Left colon (tissue), 2 donors: ENCODE data around the gene SYCE1. TPM values are rescaled to one million over a fixed set of nuclear protein-coding genes. Genes with fewer than 3 reads are reported as not detected.
"Not testable (repeated sequence)": the region's sequence is repeated elsewhere in the genome, so short reads cannot be mapped to it uniquely, and the experiment has no call there.

ENCODE experiments used
- ATAC-seq: fragments of 200-7000 bp; cut with Tn5 transposase; one replicate; pipeline ENCODE4 v1.9.1; 2020; ENCODE audit warnings: mild to moderate bottlenecking, moderate library complexity
- DNase-seq, 2 donors: peaks; one replicate each; pipeline ENCODE4 v3.0.0-alpha.2; 2020
- intact Hi-C, 2 donors: fragments of 100-400 bp; cut with DNase I in 1 of 2; cut with micrococcal nuclease in 1 of 2; formaldehyde crosslinking; loops; one replicate each; pipeline versions ENCODE4 v1.11.2 to v1.14.0; 2022; cut with DNase I, micrococcal nuclease
- long read RNA-seq: library from polyadenylated mRNA; unstranded; transcript quantifications from one replicate; pipeline ENCODE4 v2.0.0, GENCODE V29; 2021
- total RNA-seq, 2 donors: library from RNA; stranded (reverse); fragmentation: NEBNext Ultra II Directional; extraction: Animal tissue kit (Norgen Biotek cat#: 25700); gene quantifications; one replicate each; pipeline ENCODE4 v1.2.1, GENCODE V29; 2021
- donor health status: DM: no; HTN: no; CAD: no.
- donor health status: DM: yes; HTN: yes; CAD: no.

Gene SYCE1, protein sequence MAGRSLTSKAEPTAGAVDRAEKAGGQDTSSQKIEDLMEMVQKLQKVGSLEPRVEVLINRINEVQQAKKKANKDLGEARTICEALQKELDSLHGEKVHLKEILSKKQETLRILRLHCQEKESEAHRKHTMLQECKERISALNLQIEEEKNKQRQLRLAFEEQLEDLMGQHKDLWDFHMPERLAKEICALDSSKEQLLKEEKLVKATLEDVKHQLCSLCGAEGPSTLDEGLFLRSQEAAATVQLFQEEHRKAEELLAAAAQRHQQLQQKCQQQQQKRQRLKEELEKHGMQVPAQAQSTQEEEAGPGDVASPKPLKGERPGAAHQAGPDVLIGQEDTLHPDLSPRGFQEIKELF
- not detected for total RNA-seq
- long read RNA-seq = 0 reads

DNA sequence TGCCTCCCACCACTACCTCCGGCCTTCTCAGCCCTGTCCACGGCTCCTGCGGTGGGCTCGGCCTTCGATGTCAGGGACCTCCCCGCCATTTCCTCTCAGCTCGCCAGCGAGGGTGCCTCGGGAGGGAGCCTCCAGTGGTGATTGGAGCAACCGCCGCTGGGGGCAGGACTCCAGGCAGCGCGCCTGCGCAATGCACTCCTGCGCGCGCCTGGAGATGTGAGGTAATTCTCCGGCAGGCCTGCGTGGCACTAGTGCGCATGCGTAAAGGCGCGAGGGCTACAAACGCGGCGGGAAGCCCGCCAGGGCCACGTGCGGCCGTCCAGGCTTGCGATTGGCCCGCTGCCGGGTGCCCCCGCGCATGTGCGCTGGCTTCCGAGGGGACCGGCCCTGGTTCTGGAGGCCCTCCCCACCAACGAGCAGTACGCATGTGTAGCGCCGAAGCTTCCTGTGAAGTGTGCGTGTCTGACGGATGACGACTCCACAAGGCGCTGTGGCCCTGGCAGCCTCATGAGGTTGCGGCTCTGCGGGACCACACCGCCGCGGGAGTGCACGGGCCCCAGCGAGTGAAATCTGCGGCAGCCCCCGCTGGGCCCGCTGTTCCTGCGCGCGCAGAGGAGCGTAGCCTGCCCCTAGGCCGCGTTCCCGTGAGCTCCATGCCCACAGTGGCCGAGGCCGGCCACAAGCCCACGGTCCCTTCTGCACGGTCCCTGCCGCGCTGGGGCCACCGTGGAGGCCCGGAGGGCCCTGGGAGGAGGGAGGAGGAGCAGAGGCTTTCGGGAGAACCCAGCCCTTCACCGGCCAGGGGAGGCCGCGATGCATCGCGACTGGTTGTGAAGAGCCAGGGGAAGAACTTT is at the start of gene SYCE1:
Gene SYCE1, minus strand, starts transcription at position 143 of the 854 bp plus-strand sequence. Its CDS starts 54 bp downstream, at position 89.
- ATAC-seq = no peak
- no peak for DNase-seq

DNA sequence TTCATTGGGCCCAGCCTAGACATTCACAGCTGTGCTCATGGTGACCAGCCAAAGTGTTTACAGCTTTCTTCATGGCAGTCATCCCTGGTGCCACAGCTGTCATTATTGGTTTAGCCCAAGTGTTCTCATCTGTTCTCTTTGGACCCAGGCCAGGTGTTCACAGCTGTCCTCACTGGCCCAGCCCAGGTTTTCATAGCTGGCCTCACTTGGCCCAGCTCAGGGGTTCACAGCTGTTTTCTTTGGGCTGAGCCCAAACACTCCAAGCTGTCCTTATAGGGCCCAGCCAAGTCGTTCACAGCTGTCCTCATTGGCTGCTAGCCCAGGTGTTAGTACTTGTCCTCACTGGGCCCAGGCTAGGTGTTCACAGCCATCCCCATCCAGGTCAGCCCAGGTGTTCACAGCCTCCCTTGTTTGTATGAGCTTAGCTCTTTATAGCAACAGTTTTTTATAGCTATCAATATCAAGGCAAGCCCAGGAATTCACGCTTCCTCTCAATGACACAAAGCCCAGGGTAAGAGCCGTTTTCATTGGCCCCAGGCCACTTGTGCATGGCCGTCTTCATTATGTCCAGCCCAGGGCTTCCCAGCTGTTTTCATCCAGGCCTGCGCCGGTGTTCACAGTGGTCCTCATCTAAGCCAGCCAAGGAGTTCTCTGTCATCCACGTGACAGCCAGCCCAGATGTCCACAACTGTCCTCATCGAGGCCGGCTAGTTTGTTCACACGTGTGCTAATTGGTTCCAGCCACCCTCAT is 49.6 kb upstream of the SYCE1 start:
- ATAC-seq (peak; percentile 15), DNase-seq (peak; percentile 13 to 33)
- intact Hi-C loops = no loop called here

More for the DNA sequence above, at the start of gene SYCE1:
- intact Hi-C loops = no loop called here

DNA sequence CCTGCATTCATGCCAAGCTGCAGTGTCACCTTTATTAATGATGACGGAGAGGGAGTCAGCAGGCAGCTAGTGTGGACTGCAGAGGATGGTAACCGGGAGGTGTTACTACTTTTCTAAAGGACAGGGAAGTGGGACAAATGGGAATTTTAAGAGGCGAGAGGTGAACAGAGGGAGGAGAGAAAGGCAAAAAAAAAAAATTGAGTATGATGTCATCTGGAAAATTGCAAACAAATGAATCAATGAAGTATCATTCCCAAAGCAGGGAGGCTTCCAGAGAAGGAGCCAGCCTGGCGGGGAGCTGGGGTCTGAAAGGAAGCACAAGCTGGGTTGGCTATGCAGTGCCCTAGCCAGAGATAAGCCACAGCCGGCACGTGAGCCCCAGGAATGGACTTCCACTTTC is 48.3 kb upstream of the SYCE1 start:
- DNase-seq (no peak), ATAC-seq (no peak)
- intact Hi-C loops = no loop called here

DNA sequence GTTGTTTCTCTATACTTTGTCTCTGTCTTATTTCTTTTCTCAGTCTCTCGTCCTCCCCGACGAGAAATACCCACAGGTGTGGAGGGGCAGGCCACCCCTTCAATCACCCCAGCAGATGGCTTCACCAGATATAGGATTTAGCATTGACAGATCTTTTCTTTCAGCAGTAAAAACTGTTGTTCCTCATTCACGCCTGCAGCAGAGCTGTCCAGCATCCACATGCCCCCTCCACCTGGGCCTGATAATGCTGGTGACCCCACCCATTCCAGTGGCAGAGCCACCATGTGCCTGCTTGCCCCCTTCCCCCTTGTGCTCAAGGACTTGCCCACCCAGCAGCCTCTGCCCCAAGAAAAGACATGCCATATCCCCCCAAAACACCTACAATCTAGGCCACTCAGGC is 45.7 kb upstream of the SYCE1 start:
- ATAC-seq (no peak), DNase-seq (no peak)
- intact Hi-C loops = no loop called here

DNA sequence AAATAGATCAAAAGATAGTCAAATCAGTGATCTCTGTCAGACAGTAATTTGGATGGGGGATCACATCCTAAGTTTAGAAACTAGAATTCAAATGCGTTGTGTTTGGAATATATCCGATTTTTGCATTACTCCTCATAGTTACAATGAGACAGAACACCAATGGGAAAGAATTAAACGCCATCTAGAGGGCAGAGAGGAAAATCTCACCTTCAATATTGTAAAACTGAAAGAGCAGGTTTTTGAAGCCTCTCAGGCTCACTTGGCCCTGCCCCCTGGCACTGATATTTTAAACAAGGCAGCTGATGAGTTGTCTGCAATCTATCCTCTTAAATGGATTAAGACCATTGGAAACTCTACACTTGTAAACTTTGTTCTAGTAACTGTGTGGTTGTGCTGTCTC is 43.5 kb upstream of the SYCE1 start:
- ATAC-seq (no peak), DNase-seq (no peak)
- intact Hi-C loops = loop anchor here in 1 of 2 donors (5.0 kb wide), 1 partner anchor 282 kb away; no protein-coding TSS in a partner anchor

DNA sequence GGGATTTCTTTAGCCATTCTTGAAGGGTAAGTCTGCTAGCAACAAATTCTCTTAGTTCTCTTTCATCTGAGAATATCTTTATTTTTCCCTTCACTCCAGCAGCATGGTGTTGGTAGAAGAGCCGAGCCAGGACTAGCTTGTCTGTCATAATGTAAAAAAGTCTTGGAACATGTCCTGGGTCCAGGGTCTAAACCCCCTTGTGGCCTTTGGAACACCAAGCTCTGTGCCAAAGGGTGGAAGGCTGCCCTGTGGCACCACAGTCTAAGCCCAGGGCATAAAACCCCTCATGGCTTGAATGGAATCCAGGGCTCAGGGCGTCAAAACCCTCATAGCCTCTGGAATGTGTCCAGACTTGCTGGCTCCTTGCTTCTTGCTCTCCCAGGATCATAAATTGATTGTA is 38.1 kb upstream of the SYCE1 start:
- DNase-seq, ATAC-seq, intact Hi-C loops: not testable (repeated sequence)

DNA sequence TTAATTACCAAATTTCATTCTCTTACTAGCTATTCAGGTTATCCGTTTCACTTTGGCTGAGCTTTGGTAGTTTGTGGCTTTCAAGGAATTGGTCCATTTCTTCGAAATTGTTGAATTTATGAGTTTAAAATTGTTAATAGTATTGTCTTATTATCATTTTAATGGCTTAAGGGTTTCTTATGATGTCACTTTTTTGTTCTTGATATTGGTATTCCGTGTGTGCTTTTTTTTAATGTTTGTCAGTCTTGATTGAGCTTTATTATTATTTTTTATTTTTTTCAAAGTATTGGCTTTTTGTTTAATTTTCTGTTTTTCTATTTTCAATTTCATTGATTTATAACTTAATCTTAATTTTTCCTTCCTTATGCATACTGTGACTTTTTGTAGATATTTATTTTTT is 35.3 kb upstream of the SYCE1 start:
- no peak for DNase-seq
- no peak for ATAC-seq
- intact Hi-C loops = no loop called here

DNA sequence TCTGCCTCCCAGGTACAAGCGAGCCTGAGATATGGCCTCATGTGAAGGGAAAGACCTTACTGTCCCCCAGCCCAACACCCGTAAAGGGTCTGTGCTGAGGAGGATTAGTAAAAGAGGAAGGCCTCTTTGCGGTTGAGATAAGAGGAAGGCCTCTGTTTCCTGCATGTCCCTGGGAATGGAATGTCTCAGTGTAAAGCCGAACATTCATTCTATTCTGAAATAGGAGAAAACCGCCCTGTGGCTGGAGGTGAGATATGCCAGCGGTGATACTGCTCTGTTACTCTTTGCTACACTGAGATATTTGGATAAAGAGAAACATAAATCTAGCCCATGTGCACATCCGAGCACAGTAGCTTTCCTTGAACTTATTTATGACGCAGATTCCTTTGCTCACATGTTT is 34.5 kb upstream of the SYCE1 start:
- ATAC-seq, DNase-seq, intact Hi-C loops: not testable (repeated sequence)

DNA sequence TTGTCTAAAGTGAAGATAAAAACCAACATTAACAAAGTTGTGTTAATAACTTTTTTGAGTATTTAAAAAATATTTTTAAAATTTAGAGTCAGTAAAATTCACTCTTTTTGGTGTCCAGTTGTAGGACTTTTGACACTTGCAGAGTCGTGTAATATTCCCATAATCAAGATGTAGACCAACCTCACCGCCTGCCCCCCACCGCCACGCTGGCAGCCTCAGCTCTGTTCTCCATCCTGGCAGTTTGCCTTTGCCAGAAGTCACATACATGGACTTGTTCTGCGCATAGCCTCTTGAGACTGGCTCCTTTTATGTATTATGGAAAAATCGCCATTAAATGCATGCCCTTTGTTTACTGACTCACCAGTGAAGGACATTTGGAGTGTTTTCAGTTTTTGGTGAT is 27.3 kb upstream of the SYCE1 start:
- no peak for DNase-seq
- intact Hi-C loops = no loop called here
- no peak for ATAC-seq

DNA sequence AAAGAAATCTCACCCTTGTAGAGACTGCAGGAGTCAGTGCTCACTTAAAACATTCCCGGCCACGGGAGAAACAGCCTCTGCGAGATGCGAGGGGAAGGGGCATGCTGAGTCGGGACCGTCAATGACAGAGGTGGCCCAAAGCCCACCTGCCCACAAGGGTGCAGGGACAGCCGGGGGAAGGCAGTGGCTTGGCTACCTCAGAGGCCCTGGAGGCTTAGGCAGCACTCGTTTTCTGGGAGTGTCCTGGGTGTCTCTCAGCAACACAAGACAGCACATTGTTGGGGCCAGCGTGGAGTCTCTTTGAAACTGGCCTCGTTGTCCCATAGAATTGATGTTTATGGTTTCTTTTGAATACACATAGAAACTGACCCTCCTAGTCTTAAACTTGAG is 25.6 kb upstream of the SYCE1 start:
- intact Hi-C loops = no loop called here
- no peak for DNase-seq
- no peak for ATAC-seq

DNA sequence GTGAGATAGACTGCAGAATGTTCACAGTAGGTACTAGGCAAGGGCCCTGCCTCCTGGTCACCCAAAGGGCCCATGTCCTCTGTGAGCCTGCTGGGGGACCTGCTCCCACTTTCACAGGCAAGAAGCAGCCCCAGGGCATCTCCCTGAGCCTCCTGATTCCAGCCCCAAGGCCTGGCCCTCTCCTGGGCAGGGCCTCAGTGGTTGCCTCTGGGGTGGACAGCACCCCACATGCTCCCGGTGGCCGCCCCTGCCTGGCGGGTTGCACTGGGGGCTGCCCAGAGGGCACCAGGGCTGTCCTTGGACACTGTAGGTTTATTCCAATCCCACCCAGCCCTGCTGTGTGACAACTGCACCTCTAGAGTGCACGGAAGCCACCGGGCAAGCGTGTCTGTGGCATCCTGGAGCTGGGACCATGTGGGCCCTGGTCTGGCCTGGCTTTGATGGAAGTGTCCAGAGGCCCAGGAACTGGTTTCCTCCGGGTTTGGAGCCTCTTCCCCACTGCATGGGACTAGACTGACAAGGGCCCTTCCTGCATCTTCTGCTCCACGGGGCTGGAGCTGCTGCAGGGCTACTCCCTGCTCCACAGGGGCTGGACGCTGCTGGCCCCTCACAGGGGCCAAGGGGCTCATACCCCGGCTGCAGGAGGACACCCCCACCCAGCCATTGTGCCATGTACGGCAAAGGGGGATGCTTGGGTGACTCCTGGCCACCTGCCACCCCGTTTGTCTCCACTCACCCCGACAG is 25.0 kb upstream of the SYCE1 start:
- ATAC-seq (no peak), DNase-seq (no peak)
- intact Hi-C loops = no loop called here

DNA sequence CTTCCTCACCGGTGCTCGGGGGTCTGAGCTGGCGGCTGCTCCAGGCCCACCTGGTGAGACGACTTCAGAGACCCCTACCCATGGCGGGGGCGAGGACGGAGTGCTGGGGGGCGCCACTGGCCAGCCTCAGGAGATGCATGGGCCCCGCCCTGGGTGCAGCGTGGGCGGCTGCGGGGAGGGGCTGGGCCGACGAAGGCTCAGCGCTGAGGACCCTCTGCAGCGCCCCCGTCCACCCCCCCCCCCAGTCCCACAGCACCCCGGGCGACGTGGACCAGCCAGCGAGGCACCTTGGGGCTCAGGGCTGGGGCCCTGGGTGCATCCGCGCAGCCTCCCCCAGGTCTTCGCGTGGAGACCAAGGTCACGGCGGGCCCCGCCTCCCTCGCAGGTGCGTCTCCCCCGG is 11.7 kb upstream of the SYCE1 start:
- DNase-seq, intact Hi-C loops, ATAC-seq: not testable (repeated sequence)

DNA sequence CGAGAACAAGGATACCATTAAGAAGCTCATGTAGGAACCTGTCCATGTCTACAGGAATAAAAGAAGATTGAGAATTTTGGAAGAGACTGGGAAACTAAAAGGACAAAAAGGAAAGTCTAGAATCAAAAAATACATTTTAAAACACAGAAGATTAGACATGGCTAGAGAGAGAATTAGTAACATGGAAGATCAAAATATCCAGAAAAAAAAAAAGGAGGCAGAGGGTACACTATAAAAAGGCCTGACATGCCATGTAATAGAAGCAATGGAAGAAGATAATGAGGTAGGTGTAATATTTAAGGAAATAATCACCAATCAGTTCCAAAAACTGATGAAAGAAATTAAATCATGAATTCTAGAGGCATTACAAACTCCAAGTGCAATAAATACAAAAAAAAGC is 8.1 kb upstream of the SYCE1 start:
- intact Hi-C loops, DNase-seq, ATAC-seq: not testable (repeated sequence)

DNA sequence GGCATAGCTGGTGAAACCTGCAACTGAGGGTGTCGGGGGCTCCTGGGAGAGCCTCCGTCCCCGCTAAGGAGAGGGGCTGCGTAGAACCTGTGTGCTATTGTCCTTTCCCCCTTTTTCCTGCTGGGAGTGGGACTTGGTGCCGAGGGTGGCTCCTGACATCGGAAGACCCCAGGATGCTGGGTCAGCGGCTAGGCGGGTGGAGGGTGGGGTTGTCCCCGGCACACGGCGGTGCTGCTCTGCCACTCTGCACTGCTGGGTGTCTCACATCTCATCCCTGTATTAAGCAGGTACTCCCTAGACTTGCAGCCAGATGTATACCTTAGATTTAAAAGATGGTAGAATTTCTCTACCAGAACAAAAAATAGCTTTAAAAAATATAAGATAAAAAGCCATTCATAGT is 6.7 kb upstream of the SYCE1 start:
- intact Hi-C loops, ATAC-seq, DNase-seq: not testable (repeated sequence)

DNA sequence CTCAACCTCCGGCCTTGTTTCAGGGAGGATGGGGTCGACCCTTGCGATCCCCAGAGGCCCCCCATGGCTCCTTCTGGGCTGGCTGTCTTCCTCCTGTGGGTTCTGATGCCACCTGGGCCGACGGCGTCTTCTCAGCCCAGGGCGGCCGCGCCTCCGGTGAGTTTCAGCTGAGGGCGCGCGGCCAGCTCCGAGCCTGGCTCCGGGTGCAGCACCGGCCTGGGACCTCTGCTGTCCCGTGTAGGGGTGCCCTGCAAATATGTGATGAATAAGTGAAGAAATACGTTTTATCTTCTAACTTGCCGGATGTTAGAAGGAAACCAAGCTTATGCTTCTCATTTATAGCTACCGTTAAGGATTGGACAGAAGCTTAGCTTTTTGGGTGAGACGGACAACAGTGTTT is 4.4 kb upstream of the SYCE1 start:
- ATAC-seq (peak; percentile 23), DNase-seq (peak in 1 of 2 donors; percentile 8)
- intact Hi-C loops = not testable (repeated sequence)

DNA sequence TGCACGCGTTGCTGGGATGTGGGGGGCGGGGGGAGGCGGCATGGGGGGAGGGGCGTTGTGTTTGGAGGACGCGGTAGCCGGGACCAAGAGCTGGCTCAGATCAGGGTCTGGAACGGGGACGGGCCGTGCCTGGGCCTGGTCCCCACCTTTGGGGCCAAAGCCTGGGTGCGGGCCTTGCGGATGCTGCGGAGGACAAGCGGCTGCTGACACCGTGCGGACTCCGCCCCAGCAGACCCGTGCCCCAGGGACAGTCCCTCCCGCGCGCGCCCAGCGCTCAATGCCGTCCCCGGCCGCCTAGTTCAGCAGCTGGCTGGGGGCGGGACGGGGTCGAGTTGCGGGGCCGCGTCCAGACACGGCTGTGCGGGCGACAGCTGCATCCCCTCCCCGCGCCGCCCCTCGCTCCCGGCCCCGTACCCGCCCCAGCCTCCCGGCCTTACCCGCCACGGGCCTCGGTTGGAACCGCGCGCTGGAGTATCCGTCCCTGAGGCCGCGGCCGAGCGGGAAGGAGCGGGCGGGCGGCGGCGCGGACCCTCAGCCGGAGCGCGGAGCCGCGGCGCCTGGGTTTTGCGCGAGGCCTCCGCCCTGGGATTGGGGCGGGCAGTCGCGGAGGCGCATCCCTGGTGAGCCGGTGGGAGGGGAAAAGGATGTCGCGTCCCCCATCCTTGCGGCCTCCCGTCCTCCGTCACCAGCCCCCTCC is 3.6 kb upstream of the SYCE1 start:
- intact Hi-C loops, DNase-seq: not testable (repeated sequence)
- peak; percentile 49 for ATAC-seq

DNA sequence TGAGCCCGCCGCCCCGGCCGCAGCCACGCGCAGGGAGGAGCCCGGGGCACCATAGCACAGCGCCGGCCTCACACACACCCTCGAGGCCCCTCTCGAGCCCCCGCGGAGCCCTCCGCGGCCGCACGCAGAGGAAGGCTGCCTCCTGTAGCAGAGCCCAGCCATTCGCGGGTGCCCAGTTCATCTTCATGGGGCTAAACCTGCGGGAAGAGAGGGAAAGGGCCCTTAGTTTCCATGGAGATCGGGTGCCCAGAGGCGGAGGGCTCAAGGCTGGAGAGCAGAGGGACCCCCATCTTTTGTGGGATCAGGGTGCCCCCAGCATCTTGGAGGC is 2.9 kb upstream of the SYCE1 start:
- intact Hi-C loops = no loop called here
- DNase-seq = no peak
- ATAC-seq = no peak

DNA sequence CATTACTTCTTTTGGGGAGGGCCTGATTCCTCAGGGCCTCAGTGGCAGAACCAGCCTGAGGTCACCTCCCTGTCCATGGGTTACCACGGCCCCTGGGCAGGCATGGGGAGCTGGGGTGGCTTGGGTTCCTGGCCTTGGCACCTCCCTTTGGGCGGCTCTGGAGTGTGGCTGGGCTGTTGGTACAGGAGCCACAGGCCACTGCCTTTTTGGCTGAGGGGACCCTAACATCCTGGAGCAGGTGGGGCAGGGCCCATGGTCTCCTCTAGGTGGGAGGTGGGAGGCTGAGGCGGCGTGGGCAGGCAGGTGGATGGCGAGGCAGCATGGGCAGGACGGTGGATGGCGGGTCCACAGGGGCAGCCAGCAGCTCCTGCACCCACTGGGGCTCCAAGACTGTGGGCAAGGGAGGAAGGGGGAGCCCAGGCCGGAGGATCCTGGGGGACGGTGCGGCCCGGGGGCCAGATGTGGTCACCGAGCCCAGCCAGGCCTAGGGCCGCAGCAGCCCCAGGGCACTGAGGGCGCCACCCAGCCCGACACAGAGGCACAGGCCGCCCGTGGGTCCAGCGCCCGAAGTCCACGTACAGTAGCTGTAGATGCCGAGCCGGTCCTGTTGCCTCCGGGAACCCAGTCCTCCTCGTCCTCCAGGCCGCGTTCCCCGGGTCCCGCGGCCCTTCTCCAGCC is 2.4 kb upstream of the SYCE1 start:
- intact Hi-C loops = no loop called here
- no peak for ATAC-seq

More for the DNA sequence above, 2.4 kb upstream of the SYCE1 start:
- DNase-seq = no peak
